HAP-1 (cell line): ENCODE measurements around the gene PLD1.

Source experiments
- DNase-seq, 2 experiments: peaks; one replicate each; pipeline ENCODE4 v3.0.0-alpha.2; 2016 to 2020; ENCODE audit warnings: low spot score in 2 of 2
- H3K27me3 ChIP-seq: fragments of 250-450 bp; sonication (Bioruptor Pico); 2 replicates; pipeline ENCODE4 v1.5.1; 2020; ENCODE audit warnings: low read depth, mild to moderate bottlenecking, moderate library complexity
- H3K36me3 ChIP-seq: fragments of 250-450 bp; sonication (Bioruptor Pico); replicated peaks from 2 replicates; pipeline ENCODE4 v1.5.1; 2020; ENCODE audit warnings: mild to moderate bottlenecking
- H3K4me1 ChIP-seq: fragments of 250-450 bp; sonication (Bioruptor Pico); 2 replicates; pipeline ENCODE4 v1.5.1; 2020; ENCODE audit warnings: mild to moderate bottlenecking
- H3K4me3 ChIP-seq: fragments of 250-450 bp; sonication (Bioruptor Pico); 2 replicates; pipeline ENCODE4 v1.5.1; 2020; ENCODE audit warnings: mild to moderate bottlenecking, moderate library complexity
- H3K9me3 ChIP-seq: fragments of 250-450 bp; sonication (Bioruptor Pico); 2 replicates; pipeline ENCODE4 v1.5.1; 2020; ENCODE audit warnings: mild to moderate bottlenecking, moderate library complexity
- in situ Hi-C: fragments of 300-500 bp; cut with MboI; formaldehyde crosslinking; loops from 3 replicates; pipeline ENCODE4 v1.14.3; 2020; ENCODE audit warnings: low sequenced_read_pairs, inconsistent platforms, mixed read lengths

Gene PLD1

GRCh38 chr3:171744158-171744741, 66.0 kb downstream of the PLD1 start:
- in situ Hi-C loops = no loop called here

GRCh38 chr3:171743327-171744157, 66.7 kb downstream of the PLD1 start:
- in situ Hi-C loops = no loop called here

More at GRCh38 chr3:171744158-171744741, 66.0 kb downstream of the PLD1 start:
- no peak overlapping the region for H3K4me3 ChIP-seq
- no peaks in the 10 kb centered on the region for H3K27me3 ChIP-seq
- H3K4me1 ChIP-seq = peaks cover 5% of the 10 kb centered on the region; the same call in 1 of the 2 replicates
- H3K36me3 ChIP-seq = no peaks in the 10 kb centered on the region
- DNase-seq = no peak
- H3K9me3 ChIP-seq = no peaks in the 10 kb centered on the region

GRCh38 chr3:171741377-171741776, 68.9 kb downstream of the PLD1 start:
- Histone ChIP-seq H3K36me3 (no peaks in the 10 kb centered on the region), H3K27me3 (no peaks in the 10 kb centered on the region), H3K4me3 (no peak overlapping the region), H3K9me3 (no peaks in the 10 kb centered on the region), H3K4me1 (no peaks in the 10 kb centered on the region)
- no peak for DNase-seq
- in situ Hi-C loops = no loop called here

More at GRCh38 chr3:171743327-171744157, 66.7 kb downstream of the PLD1 start:
- Histone ChIP-seq H3K4me3 (no peak overlapping the region), H3K4me1 (peaks cover 5% of the 10 kb centered on the region; the same call in 1 of the 2 replicates), H3K27me3 (no peaks in the 10 kb centered on the region), H3K36me3 (no peaks in the 10 kb centered on the region), H3K9me3 (no peaks in the 10 kb centered on the region)
- DNase-seq = no peak

- no peaks in the 10 kb centered on the region for H3K9me3 ChIP-seq
- H3K4me1 ChIP-seq = no peaks in the 10 kb centered on the region
- no peak for DNase-seq
- no peak overlapping the region for H3K4me3 ChIP-seq
- in situ Hi-C loops = no loop called here
- no peaks in the 10 kb centered on the region for H3K27me3 ChIP-seq
- no peaks in the 10 kb centered on the region for H3K36me3 ChIP-seq
Observed at GRCh38 chr3:171736556-171736955, 73.7 kb downstream of the PLD1 start.

- no peaks in the 10 kb centered on the region for H3K4me1 ChIP-seq
- no peaks in the 10 kb centered on the region for H3K9me3 ChIP-seq
- H3K27me3 ChIP-seq = no peaks in the 10 kb centered on the region
- in situ Hi-C loops = no loop called here
- DNase-seq = no peak
- no peaks in the 10 kb centered on the region for H3K36me3 ChIP-seq
- H3K4me3 ChIP-seq = no peak overlapping the region
Observed at GRCh38 chr3:171733561-171733960, 76.7 kb downstream of the PLD1 start.

GRCh38 chr3:171732756-171733155, 77.5 kb downstream of the PLD1 start:
- H3K36me3 ChIP-seq = no peaks in the 10 kb centered on the region
- no peak overlapping the region for H3K4me3 ChIP-seq
- in situ Hi-C loops = no loop called here
- no peaks in the 10 kb centered on the region for H3K4me1 ChIP-seq
- no peaks in the 10 kb centered on the region for H3K9me3 ChIP-seq
- no peak for DNase-seq
- no peaks in the 10 kb centered on the region for H3K27me3 ChIP-seq

GRCh38 chr3:171731691-171732090, 78.6 kb downstream of the PLD1 start:
- Histone ChIP-seq H3K4me3 (no peak overlapping the region), H3K27me3 (no peaks in the 10 kb centered on the region), H3K36me3 (no peaks in the 10 kb centered on the region), H3K9me3 (no peaks in the 10 kb centered on the region), H3K4me1 (no peaks in the 10 kb centered on the region)
- DNase-seq = no peak
- in situ Hi-C loops = no loop called here

- H3K36me3 ChIP-seq = no peaks in the 10 kb centered on the region
- in situ Hi-C loops = no loop called here
- H3K27me3 ChIP-seq = no peaks in the 10 kb centered on the region
- H3K4me1 ChIP-seq = no peaks in the 10 kb centered on the region
- H3K9me3 ChIP-seq = no peaks in the 10 kb centered on the region
- no peak overlapping the region for H3K4me3 ChIP-seq
- no peak for DNase-seq
Observed at GRCh38 chr3:171729452-171730334, 80.6 kb downstream of the PLD1 start.

- no peaks in the 10 kb centered on the region for H3K9me3 ChIP-seq
- in situ Hi-C loops = no loop called here
- no peaks in the 10 kb centered on the region for H3K36me3 ChIP-seq
- no peaks in the 10 kb centered on the region for H3K27me3 ChIP-seq
- no peaks in the 10 kb centered on the region for H3K4me1 ChIP-seq
- no peak for DNase-seq
- H3K4me3 ChIP-seq = no peak overlapping the region
Observed at GRCh38 chr3:171727288-171727687, 83.0 kb downstream of the PLD1 start.

- H3K4me3 ChIP-seq = no peak overlapping the region
- H3K27me3 ChIP-seq = no peaks in the 10 kb centered on the region
- no peaks in the 10 kb centered on the region for H3K9me3 ChIP-seq
- in situ Hi-C loops = no loop called here
- no peaks in the 10 kb centered on the region for H3K36me3 ChIP-seq
- DNase-seq = no peak
- H3K4me1 ChIP-seq = no peaks in the 10 kb centered on the region
Observed at GRCh38 chr3:171718493-171719185, 91.6 kb downstream of the PLD1 start.

- no peaks in the 10 kb centered on the region for H3K36me3 ChIP-seq
- in situ Hi-C loops = no loop called here
- DNase-seq = no peak
- no peaks in the 10 kb centered on the region for H3K4me1 ChIP-seq
- no peak overlapping the region for H3K4me3 ChIP-seq
- H3K9me3 ChIP-seq = no peaks in the 10 kb centered on the region
- H3K27me3 ChIP-seq = no peaks in the 10 kb centered on the region
Observed at GRCh38 chr3:171715155-171715554, 95.1 kb downstream of the PLD1 start.

- no peak for DNase-seq
- Histone ChIP-seq H3K4me1 (peaks cover 11% of the 10 kb centered on the region), H3K9me3 (no peaks in the 10 kb centered on the region), H3K4me3 (no peak overlapping the region), H3K36me3 (no peaks in the 10 kb centered on the region), H3K27me3 (no peaks in the 10 kb centered on the region)
- in situ Hi-C loops = no loop called here
Observed at GRCh38 chr3:171712171-171712938, 97.9 kb downstream of the PLD1 start.
